Mesenteric fat pad (tissue), 1 donor: ENCODE data around the gene BABAM2. TPM values are rescaled to one million over a fixed set of nuclear protein-coding genes. Genes with fewer than 3 reads are reported as not detected.
"Not testable (repeated sequence)": the region's sequence is repeated elsewhere in the genome, so short reads cannot be mapped to it uniquely, and the experiment has no call there.

Source experiments
- DNase-seq: peaks from one replicate; pipeline ENCODE4 v3.0.0-alpha.2; 2020; ENCODE audit warnings: low spot score
- total RNA-seq: library from RNA; stranded (reverse); fragmentation: NEBNext Ultra II Directional; extraction: Animal tissue kit (Norgen Biotek cat#: 25700); gene quantifications from one replicate; pipeline ENCODE4 v1.2.1, GENCODE V29; 2021
- donor health status: DM: yes; HTN: yes; CAD: no.

Gene BABAM2
- total RNA-seq, 1 donor from 2014 or later, result 36.0 TPM

GRCh38 chr2:28103611-28104010 is 213.1 kb downstream of the BABAM2 start:
- no peak for DNase-seq

DNA sequence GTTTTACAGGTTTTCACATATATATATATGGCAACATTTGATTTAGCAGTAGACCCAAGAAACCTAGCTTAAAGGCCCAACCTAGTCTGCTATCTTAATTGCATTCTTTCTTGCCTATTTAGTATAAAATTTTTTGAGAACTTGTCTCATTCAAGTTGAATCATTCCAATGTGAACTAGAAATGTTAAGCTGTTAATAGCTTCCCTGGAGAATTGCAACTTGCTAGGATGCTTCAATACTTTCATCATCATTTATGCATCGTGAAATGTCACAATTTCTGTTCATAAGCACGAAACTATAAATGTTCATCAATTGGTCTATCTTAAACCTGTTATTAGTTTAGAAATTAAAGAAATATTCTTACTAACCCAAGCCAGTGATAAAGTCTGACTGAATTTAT is 217.6 kb downstream of the BABAM2 start:
- no peak for DNase-seq

- DNase-seq, result not testable (repeated sequence)
Measured at GRCh38 chr2:28113771-28114170, 223.2 kb downstream of the BABAM2 start.

DNA sequence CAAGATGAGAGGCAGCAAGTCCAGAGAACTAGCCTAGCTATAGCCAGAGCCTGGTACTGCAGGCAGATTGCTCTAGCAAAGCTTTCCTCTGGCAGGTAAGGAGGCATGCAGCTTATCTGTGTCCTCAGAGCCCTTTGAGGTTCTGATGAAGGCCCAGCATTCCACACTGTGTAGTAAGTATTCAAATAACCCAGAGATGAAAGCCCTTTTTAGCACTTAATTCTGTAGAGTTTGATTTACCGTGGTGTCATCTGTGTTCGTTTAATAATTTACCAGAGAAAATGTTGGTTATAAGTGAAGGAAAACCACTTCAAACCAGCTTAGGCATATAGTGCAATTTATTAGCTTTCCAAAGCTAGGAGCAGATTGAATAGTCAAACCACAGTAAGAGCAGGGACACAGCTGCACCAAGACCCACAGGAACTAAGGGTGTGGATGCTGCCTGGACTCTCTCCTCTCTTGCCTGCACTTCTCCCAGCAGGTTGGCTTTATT is 226.6 kb downstream of the BABAM2 start:
- no peak for DNase-seq

DNA sequence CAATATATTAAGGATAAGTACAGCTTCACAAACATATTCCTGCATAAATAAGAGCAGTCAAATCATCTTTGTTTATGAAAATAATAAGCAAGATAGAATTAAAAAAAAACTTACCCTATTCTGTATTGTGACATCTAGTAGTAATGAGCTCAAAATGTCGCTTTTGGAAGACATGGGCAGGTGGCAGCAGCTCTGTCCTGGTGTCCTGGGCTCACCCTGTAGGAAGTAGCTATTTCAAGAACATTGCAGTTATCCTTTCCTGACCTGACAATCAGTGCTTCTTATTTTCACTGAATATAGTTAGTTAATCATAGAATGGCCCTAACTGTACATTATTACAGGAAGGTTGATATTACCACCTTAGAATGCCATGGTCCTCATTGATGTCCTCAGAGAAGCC is 229.1 kb downstream of the BABAM2 start:
- DNase-seq, result no peak

DNA sequence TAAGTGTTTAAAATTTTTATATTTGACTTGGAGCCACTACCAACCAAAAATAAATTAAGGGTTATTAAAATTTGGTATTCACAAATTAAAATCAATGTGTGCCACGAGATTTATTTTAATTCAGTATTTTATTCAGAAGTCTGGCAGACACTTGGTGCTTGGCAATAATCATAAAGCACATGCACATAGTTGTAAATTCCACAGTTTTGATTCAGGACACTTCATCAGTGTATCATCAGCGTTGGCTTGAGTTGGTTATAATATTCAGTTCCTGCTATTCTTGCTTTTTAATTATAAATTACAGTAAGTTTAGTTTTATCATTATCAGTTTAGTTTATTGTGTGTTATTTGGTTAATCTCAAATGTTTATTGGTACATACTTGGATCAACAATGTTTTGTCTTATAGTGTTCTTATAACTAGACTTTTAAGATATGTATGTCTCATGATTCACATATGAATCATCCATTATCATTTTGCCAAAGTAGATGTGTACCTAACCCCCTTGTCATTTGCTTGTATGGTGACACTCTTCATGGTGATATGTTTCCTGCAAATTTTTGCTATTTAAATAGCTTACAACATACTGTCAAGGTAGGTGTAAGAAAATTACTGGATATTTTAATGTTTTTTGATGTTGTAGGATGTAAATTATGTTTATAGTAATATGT is 237.9 kb downstream of the BABAM2 start:
- no peak for DNase-seq

DNA sequence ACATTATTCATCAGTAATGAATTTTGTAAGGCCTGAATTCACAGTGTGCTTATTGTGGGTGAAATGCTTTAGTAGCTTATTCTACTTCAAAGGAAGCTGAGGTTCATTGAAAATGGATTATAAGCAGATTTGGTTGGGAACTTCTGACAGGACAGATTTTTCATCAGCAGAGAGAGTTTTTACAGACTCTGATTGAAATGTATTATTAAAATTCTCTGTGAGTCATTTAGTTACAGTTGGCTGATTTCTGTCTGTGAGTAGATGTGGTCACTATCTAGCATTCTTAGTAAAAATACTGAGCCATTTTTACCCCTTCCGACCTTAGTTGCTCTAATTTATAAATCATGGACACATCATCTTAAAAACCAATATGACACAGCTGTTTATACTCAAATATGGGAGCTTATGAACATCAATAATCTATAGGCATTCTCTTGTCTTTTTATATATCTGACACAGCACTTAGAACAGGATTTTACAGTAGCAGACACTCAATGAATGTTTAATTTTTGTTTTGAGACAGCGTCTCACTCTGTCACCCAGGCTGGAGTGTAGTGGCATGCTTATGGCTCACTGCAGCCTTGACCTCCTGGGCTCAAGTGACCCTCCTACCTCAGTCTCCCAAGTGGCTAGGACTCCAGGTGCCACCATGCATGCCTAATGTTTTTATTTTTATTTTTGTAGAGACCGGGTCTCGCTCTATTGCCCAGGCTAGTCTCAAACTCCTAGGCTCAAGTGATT is 239.6 kb downstream of the BABAM2 start:
- DNase-seq, result no peak

- DNase-seq, result no peak
Measured at GRCh38 chr2:28133778-28134177, 243.2 kb downstream of the BABAM2 start.

DNA sequence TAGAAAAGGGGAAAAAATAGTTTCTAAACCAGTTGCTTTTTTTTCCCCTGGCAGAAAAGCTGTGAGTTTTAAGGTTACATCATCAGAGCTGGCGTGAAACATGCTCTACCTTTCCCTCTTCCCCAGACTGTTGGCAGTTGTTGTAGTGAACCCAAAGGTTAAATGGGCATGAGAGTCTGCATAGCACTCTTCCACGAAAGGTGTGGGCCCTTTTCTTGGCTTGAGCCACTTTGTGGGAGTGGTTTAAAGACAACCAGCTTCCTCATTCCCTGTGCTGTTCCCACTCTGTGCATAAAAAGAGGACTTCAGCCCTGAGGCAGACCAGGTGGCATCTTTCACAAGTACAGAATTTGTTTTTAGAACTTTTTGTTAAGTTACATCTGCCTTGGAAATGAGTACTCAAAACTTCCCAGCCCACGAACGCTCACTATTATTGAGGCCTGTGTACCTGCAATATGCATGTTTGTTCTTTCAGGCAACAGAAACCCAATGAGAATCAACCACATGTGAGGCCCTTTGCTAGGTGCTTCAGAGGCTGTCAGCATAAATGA is 243.8 kb downstream of the BABAM2 start:
- no peak for DNase-seq

- no peak for DNase-seq
Measured at GRCh38 chr2:28134857-28135256, 244.3 kb downstream of the BABAM2 start.

DNA sequence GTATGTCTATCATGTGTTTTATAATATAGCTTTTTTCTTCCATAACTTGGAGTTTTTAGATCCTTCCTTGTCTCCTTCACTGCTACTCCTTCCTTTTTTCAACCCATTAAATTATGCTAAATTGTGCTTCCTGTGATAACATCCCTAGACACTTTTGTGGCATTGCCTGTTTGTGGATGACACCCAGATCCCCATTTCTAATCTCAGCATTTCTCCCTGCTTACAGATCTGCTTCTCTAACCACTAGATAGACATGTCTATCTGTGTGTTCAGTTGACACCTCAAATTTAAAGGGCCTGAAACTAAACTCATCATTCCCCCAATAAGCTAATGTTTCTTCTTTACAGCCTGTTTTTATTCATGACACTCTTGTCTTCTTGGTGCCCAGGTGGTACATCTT is 244.8 kb downstream of the BABAM2 start:
- DNase-seq, result no peak

- DNase-seq, result no peak
Measured at GRCh38 chr2:28135799-28136198, 245.3 kb downstream of the BABAM2 start.

DNA sequence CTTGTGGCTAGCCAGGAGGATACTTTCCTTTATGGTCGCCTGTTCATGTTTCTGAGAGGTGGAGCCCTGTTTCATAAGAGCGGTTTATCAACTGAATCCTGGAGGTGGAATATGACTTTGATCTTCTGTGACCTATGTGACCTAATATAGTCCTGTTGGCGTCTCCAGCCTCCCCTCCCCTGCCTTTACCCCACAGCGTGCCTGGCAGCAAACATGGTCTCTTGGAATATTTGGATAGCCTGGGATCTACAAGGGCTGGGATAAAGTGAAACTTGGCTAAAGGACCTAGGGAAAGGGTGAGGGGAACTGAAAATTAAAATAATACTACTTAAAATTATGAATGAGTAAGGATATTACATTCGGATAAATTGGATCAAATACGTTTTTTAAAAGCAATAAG is 246.0 kb downstream of the BABAM2 start:
- DNase-seq, result no peak

DNA sequence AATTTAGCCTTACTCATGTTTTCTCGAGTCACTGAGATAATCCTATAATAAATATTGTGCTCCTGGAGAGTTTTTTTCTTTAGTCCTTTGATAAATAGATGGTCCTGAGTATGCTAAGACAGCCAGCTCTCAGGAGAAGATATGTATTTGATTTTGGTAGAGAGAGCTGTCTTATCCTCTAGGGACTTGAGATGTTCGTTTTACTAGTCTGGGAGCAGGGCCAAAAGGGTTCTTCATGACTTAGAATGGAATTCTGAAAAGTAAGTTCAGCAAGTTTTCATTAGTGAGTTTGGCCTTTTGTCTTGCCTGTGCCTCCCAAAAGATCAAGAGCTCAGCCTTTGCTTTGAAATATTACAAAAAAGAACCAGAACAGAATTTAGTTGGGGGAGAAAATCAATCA is 246.7 kb downstream of the BABAM2 start:
- DNase-seq, result no peak

DNA sequence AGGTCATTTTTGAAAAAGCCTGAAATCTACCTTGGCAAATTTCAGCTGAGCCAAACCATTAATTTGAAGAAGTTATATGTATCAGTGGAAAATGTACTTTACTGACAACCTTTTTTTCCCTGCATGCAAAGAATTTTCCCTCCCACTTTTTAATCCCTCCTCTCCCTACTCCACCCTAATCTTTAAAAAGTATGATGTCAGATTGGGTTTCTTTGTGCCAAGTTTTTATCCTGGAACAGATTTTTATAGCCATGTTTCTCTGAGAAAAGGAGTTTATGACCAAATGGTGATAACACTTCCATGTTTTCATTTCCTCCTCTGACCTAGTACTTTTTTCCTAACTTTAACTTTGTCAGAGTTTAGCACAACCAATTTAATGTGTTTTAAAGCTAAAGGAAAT is 251.9 kb downstream of the BABAM2 start:
- no peak for DNase-seq

DNA sequence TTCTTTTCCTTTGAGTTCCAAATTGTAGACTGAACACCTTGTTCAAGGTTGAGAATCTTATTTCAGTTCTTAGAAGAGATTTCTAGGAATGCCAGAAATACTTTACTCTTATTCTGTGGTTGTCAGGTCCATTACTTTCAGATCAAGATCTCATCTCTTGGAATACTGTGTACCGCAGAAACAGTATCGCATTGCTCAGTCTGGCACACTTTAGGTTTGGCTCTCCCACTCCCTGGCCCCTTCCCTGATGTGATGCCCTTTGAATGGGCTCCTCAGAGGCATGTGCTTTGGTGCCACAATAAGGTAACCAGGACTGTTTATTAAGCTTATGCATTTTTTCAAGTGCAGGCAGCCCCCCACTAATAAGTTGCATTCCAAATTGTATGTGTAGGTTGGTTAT is 257.5 kb downstream of the BABAM2 start:
- DNase-seq, result no peak

- DNase-seq, result no peak
Measured at GRCh38 chr2:28148566-28148965, 258.0 kb downstream of the BABAM2 start.

- DNase-seq, result no peak
Measured at GRCh38 chr2:28150236-28150915, 259.8 kb downstream of the BABAM2 start.

DNA sequence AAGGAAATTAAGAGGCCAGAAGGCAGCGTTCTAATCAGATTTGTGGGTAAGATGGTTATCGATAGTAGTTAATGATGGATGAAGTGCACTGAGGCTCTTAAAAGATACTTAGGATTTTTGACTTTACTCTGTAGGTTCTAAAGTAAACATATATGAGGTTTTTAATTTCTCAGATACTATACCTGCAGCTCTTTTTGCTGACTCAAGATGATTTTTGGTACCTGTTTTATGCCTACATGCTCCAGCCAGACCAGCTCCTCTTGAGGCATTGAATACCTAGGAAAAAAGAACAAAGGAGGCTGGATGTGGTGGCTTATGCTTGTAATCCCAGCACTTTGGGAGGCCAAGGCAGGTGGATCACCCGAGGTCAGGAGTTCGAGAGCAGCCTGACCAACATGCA is 260.5 kb downstream of the BABAM2 start:
- DNase-seq, result no peak

- no peak for DNase-seq
Measured at GRCh38 chr2:28152585-28153280, 262.2 kb downstream of the BABAM2 start.

DNA sequence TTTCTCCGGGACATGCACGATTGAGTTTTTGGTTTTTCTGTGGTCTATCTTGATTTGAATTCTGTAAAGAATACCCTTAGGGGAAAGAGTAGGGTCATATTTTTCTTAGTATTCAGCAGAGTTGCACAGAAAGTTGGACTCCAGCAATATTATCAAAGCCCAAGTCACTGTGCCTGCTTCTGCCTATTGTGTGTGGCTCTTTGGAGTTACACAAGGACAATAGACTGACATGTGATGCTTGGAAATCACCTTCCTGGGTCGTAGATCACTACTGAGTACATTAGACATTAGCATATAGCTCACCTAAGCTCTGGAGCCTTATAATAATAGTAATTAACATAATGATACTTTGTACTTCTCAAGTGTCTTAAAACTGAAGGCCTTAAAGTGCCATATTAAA is 263.3 kb downstream of the BABAM2 start:
- no peak for DNase-seq
